Keratinocyte (primary cell): ENCODE results near the gene FOXP2. TPM values are rescaled to one million over a fixed set of nuclear protein-coding genes. Genes with fewer than 3 reads are reported as not detected.
A peak's percentile ranks its signal among the peaks of the same experiment; 100 is the strongest.

ENCODE experiments used
- DNase-seq: peaks from one replicate; pipeline ENCODE4 v3.0.0-alpha.2; 2011; ENCODE audit warnings: low read depth, missing footprints, low spot score
- FAIRE-seq: peaks from 2 replicates; lab custom pipeline; 2011; peaks lifted over from hg19 to GRCh38; lab: Jason Lieb, UNC
- H2AFZ ChIP-seq: 2 replicates; pipeline ENCODE4 v1.6.0; 2012; ENCODE audit warnings: low read length, control low read depth, inconsistent platforms; ENCODE audit not compliant: control insufficient read depth
- H3K27ac ChIP-seq: 2 replicates; pipeline ENCODE4 v1.5.1; 2011; ENCODE audit warnings: low read length; ENCODE audit not compliant: control insufficient read depth, insufficient read depth
- H3K27me3 ChIP-seq: 3 replicates; pipeline ENCODE4 v1.6.0; 2011; ENCODE audit warnings: low read length; ENCODE audit not compliant: control insufficient read depth, insufficient read depth; ENCODE audit errors: extremely low read depth
- H3K36me3 ChIP-seq, 2 experiments: 2 replicates in 1 of 2; 3 replicates in 1 of 2; pipeline ENCODE4 v1.5.1; 2011; ENCODE audit warnings: low read length in 2 of 2, mild to moderate bottlenecking in 1 of 2; ENCODE audit not compliant: control insufficient read depth in 2 of 2, insufficient read depth in 2 of 2; ENCODE audit errors: extremely low read depth in 1 of 2
- H3K4me1 ChIP-seq: 3 replicates; pipeline ENCODE4 v1.5.1; 2011; ENCODE audit warnings: low read length; ENCODE audit not compliant: control insufficient read depth, insufficient read depth; ENCODE audit errors: extremely low read depth
- H3K4me2 ChIP-seq: 3 replicates; pipeline ENCODE4 v1.6.0; 2011; ENCODE audit warnings: low read depth, low read length; ENCODE audit not compliant: control insufficient read depth, insufficient read depth; ENCODE audit errors: extremely low read depth
- H3K4me3 ChIP-seq, 3 experiments: fragments of 200-600 bp in 1 of 3; sonication (generic) in 1 of 3; 2 replicates in 2 of 3; 3 replicates in 1 of 3; pipeline ENCODE4 v1.5.1; 2011 to 2016; ENCODE audit warnings: low read length in 3 of 3, mild to moderate bottlenecking in 3 of 3, control low read depth in 2 of 3, inconsistent platforms in 1 of 3, low read depth in 1 of 3, mixed read lengths in 1 of 3, mixed run types in 1 of 3, moderate library complexity in 1 of 3; ENCODE audit not compliant: control insufficient read depth in 2 of 3, insufficient read depth in 2 of 3; ENCODE audit errors: extremely low read depth in 1 of 3
- H3K79me2 ChIP-seq: 2 replicates; pipeline ENCODE4 v1.6.0; 2012; ENCODE audit warnings: low read length; ENCODE audit not compliant: control insufficient read depth, insufficient read depth
- H3K9ac ChIP-seq: 3 replicates; pipeline ENCODE4 v1.6.0; 2011; ENCODE audit warnings: low read length; ENCODE audit not compliant: control insufficient read depth, insufficient read depth; ENCODE audit errors: extremely low read depth
- H3K9me1 ChIP-seq: 3 replicates; pipeline ENCODE4 v1.6.0; 2011; ENCODE audit warnings: low read length; ENCODE audit not compliant: control insufficient read depth, insufficient read depth; ENCODE audit errors: extremely low read depth
- H3K9me3 ChIP-seq: 2 replicates; pipeline ENCODE4 v1.5.1; 2012; ENCODE audit warnings: low read depth, low read length; ENCODE audit not compliant: control insufficient read depth
- H4K20me1 ChIP-seq: 3 replicates; pipeline ENCODE4 v1.6.0; 2011; ENCODE audit warnings: low read length; ENCODE audit not compliant: control insufficient read depth, insufficient read depth; ENCODE audit errors: extremely low read depth
- CTCF ChIP-seq, 3 experiments: IDR thresholded peaks in 1 of 3; conservative IDR thresholded peaks in 1 of 3; optimal IDR thresholded peaks in 1 of 3; 2 replicates in 2 of 3; 3 replicates in 1 of 3; pipeline versions ENCODE3 to v1.5.1; 2011; ENCODE audit warnings: low read length in 3 of 3, mild to moderate bottlenecking in 3 of 3, moderate library complexity in 2 of 3, control low read depth in 1 of 3, inconsistent platforms in 1 of 3; ENCODE audit not compliant: insufficient read depth in 2 of 3; ENCODE audit errors: extremely low read depth in 1 of 3
- EZH2 ChIP-seq: IDR thresholded peaks from one replicate; pipeline ENCODE4 v1.6.1; 2012; ENCODE audit warnings: inconsistent platforms, mild to moderate bottlenecking, low read length, moderate library complexity
- dilution Hi-C: fragments of 300-500 bp; cut with MboI; formaldehyde crosslinking; loops from one replicate; pipeline ENCODE4 v1.7.0; 2020; ENCODE audit warnings: low sequenced_read_pairs; ENCODE audit not compliant: extremely low pct_ligation_motif_present
- polyA plus RNA-seq, 5 experiments: library from polyadenylated mRNA; depleted of rRNA in 3 of 5; stranded (reverse) in 3 of 5; stranded (forward) in 1 of 5; unstranded in 1 of 5; fragments of >200 nt; gene quantifications; 1 replicate in 1 of 5; 2 replicates in 3 of 5; 3 replicates in 1 of 5; pipeline versions ENCODE4 v1.2.1 to v1.2.3, GENCODE V29; 2011 to 2012; ENCODE audit warnings: missing spikeins in 2 of 5, low read depth in 1 of 5, low replicate concordance in 1 of 5

Gene FOXP2
- polyA plus RNA-seq, 1 donor (not counting 4 experiments of a cell fraction or from before 2014, with no cell fraction given): 0.98 TPM

- H3K9me1 ChIP-seq: no peaks in the 10 kb centered on the region
- H3K27me3 ChIP-seq: no peaks in the 10 kb centered on the region
- FAIRE-seq (no peak), DNase-seq (no peak)
- H3K4me3 ChIP-seq: no peak overlapping the region
- dilution Hi-C loops: no loop called here
- TF ChIP-seq EZH2 (no peak), CTCF (optimal IDR thresholded peaks at IDR 0.05 in 1 of 3, IDR thresholded peaks at IDR 0.05 in 1 of 3, conservative IDR thresholded peaks at IDR 0.05 in 1 of 3; ENCODE audit: extremely low read depth in 1 of 3, insufficient read depth in 2 of 3, low read length in 3 of 3) (no peak)
- no peaks in the 10 kb centered on the region for H3K79me2 ChIP-seq
- peak overlapping the region; percentile 73 for H3K4me2 ChIP-seq
- no peak overlapping the region for H3K9ac ChIP-seq
- no peaks in the 10 kb centered on the region for H4K20me1 ChIP-seq
- H2AFZ ChIP-seq: no peak overlapping the region
- no peaks in the 10 kb centered on the region for H3K36me3 ChIP-seq
- H3K27ac ChIP-seq: no peak overlapping the region
- H3K9me3 ChIP-seq: no peaks in the 10 kb centered on the region
- peaks cover 26% of the 10 kb centered on the region for H3K4me1 ChIP-seq
These were observed 2.7 kb downstream of the FOXP2 start for GRCh38 chr7:114417290-114417689.

GRCh38 chr7:114418117-114418516, 3.5 kb downstream of the FOXP2 start:
- FAIRE-seq: no peak
- dilution Hi-C loops: no loop called here

More at GRCh38 chr7:114418117-114418516, 3.5 kb downstream of the FOXP2 start:
- Histone ChIP-seq H3K9me3 (no peaks in the 10 kb centered on the region), H3K27ac (no peak overlapping the region), H3K4me2 (peak overlapping the region; percentile 73), H4K20me1 (no peaks in the 10 kb centered on the region), H3K4me1 (peaks cover 33% of the 10 kb centered on the region), H3K4me3 (peak overlapping the region in 2 of 3 experiments; percentile 28), H2AFZ (peak overlapping the region; percentile 67), H3K9me1 (no peaks in the 10 kb centered on the region), H3K27me3 (no peaks in the 10 kb centered on the region), H3K9ac (no peak overlapping the region), H3K36me3 (no peaks in the 10 kb centered on the region), H3K79me2 (no peaks in the 10 kb centered on the region)
- TF ChIP-seq EZH2: no peak
- TF ChIP-seq CTCF (optimal IDR thresholded peaks at IDR 0.05 in 1 of 3, IDR thresholded peaks at IDR 0.05 in 1 of 3, conservative IDR thresholded peaks at IDR 0.05 in 1 of 3; ENCODE audit: extremely low read depth in 1 of 3, insufficient read depth in 2 of 3, low read length in 3 of 3): no peak
- no peak for DNase-seq
